Type B pancreatic cell (in vitro differentiated cells): Measurements from ENCODE around the gene LRMDA. TPM values are rescaled to one million over a fixed set of nuclear protein-coding genes. Genes with fewer than 3 reads are reported as not detected.

Source experiments
- DNase-seq: peaks from one replicate; pipeline ENCODE4 v3.0.0; 2021; ENCODE audit warnings: mixed read lengths; ENCODE audit not compliant: unreplicated experiment; ENCODE audit errors: extremely low spot score
- H3K27ac Mint-ChIP-seq: 2 replicates; pipeline ENCODE4 v1.8.0; 2021; ENCODE audit warnings: mild to moderate bottlenecking, mixed read lengths
- H3K27me3 Mint-ChIP-seq: 2 replicates; pipeline ENCODE4 v1.8.0; 2021; ENCODE audit warnings: mixed read lengths
- H3K36me3 Mint-ChIP-seq: 2 replicates; pipeline ENCODE4 v1.8.0; 2021; ENCODE audit warnings: mixed read lengths
- H3K4me1 Mint-ChIP-seq: one replicate; pipeline ENCODE4 v1.8.0; 2021; ENCODE audit warnings: mixed read lengths; ENCODE audit not compliant: unreplicated experiment
- H3K4me3 Mint-ChIP-seq: 2 replicates; pipeline ENCODE4 v1.8.0; 2021; ENCODE audit warnings: mild to moderate bottlenecking, mixed read lengths
- H3K9me3 Mint-ChIP-seq: 2 replicates; pipeline ENCODE4 v1.8.0; 2021; ENCODE audit warnings: mixed read lengths
- total RNA-seq: library from RNA; stranded (reverse); gene quantifications from 2 replicates; pipeline ENCODE4 v1.2.1, GENCODE V29; 2021; ENCODE audit warnings: low replicate concordance
- TF ChIP-seq, protein P1 (sequence below): fragments of 200-600 bp; sonication (generic); conservative IDR thresholded peaks from 2 replicates; pipeline ENCODE4 v1.5.0; 2021; ENCODE audit warnings: antibody characterized with exemption, mild to moderate bottlenecking

LRMDA gene
- total RNA-seq, 1 donor from 2014 or later: 2.0 TPM

DNA sequence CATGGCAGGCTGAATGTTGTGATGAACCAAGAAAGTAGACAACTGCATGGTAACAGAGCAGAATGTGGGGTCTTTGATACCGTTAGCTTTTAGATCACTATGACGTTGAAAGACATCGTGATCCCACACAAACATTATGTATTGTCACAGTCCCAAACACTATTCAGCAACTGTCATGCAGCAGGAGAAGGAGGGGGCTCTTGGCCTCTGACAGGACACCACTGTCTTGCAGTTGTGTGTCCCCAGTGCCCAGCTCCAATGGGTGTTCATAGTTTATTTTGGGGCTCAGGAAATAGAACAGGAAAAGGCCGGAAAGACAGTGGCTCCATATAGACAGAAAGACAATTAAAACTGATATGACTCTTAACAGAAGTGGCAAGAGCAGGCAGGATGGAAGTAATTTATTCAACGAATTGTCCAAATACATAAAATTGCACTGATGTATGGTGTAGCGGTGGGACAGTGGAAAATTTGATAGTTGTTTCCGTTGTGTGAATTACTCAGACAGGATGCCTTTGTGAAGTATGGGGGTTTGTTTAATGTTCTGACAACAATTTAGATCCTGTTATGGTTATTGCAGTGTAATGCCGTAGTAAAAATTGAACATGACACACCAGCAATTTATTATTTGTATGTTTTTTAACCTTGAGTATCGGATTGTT lies 292.0 kb downstream of the LRMDA start:
- H3K27me3 Mint-ChIP-seq: peaks cover 78% of the 10 kb centered on the region
- H3K36me3 Mint-ChIP-seq: peaks cover 4% of the 10 kb centered on the region
- no peak for DNase-seq
- no peaks in the 10 kb centered on the region for H3K9me3 Mint-ChIP-seq
- TF ChIP-seq, protein P1, sequence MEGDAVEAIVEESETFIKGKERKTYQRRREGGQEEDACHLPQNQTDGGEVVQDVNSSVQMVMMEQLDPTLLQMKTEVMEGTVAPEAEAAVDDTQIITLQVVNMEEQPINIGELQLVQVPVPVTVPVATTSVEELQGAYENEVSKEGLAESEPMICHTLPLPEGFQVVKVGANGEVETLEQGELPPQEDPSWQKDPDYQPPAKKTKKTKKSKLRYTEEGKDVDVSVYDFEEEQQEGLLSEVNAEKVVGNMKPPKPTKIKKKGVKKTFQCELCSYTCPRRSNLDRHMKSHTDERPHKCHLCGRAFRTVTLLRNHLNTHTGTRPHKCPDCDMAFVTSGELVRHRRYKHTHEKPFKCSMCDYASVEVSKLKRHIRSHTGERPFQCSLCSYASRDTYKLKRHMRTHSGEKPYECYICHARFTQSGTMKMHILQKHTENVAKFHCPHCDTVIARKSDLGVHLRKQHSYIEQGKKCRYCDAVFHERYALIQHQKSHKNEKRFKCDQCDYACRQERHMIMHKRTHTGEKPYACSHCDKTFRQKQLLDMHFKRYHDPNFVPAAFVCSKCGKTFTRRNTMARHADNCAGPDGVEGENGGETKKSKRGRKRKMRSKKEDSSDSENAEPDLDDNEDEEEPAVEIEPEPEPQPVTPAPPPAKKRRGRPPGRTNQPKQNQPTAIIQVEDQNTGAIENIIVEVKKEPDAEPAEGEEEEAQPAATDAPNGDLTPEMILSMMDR: no peak
- no peak overlapping the region for H3K4me3 Mint-ChIP-seq
- H3K4me1 Mint-ChIP-seq: peaks cover 14% of the 10 kb centered on the region
- no peak overlapping the region for H3K27ac Mint-ChIP-seq

DNA sequence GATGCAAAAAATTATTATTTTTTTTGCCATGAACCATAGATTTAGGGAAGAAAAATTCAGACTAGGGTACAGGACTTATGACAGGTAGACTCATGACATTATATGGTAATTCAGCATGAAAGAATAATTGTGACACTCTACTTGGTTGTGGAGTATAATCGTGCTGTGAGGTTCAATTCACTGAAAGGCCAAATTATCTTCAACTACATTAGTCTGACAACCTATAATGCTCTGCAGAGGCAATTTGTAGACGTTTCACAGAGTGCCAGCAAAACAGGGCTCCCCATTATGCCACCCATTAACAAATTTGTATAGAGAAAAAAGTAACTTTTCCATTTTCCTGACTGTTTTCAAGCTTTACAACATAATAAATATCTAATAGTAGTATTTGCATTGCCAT lies 292.6 kb downstream of the LRMDA start:
- TF ChIP-seq, protein P1: no peak
- Mint-ChIP-seq H3K27ac (no peak overlapping the region), H3K9me3 (no peaks in the 10 kb centered on the region), H3K36me3 (peaks cover 4% of the 10 kb centered on the region), H3K4me3 (no peak overlapping the region), H3K4me1 (peaks cover 14% of the 10 kb centered on the region), H3K27me3 (peaks cover 78% of the 10 kb centered on the region)
- no peak for DNase-seq

DNA sequence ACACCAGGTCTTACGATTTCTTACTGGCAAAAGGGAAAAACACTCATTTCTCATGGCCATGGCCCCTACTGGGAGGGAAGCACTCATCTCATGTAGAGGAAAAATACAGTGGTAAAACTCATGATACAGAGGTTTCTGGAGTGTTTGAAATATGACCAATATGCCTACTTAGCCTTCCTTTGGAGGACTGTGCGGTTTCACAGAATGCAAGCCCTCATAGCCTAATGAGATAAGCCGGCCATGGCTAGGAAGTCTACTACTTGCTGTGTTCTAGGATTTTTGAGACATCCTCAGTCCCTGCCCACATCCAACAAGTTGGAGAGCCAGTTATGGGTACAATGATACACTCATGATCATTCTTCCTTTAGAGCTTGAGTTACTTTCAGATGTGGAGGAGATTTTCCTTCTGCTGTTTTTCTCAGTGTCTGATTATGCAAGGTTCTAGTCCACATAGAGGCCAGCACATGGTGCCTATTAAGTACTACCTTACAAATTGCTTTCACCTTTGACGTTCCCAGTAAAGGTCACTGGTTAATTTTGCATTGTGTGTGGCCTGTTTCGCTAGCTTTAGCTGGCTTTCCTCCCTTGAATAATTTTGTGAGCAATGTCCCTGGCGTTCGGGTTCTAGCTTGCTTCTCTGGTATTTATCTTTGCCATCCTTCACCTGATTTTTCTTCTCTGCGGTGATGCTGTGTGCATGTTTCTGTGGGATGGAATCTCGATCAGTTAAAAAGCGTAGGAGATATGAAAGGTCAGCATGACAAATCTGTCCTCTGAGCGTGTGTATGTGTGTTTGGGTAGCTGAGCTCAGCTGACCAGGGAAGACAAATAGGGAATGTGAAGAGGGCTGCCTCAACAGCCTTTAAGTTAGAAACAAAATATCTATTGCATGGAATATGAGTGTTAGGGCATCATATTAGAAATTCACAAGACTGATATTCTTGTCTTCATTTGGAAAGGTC lies 295.4 kb downstream of the LRMDA start:
- Mint-ChIP-seq H3K27ac (no peak overlapping the region), H3K36me3 (peaks cover 8% of the 10 kb centered on the region), H3K27me3 (peaks cover 69% of the 10 kb centered on the region), H3K9me3 (no peaks in the 10 kb centered on the region), H3K4me3 (no peak overlapping the region), H3K4me1 (peaks cover 20% of the 10 kb centered on the region)
- no peak for DNase-seq
- TF ChIP-seq, protein P1: no peak

DNA sequence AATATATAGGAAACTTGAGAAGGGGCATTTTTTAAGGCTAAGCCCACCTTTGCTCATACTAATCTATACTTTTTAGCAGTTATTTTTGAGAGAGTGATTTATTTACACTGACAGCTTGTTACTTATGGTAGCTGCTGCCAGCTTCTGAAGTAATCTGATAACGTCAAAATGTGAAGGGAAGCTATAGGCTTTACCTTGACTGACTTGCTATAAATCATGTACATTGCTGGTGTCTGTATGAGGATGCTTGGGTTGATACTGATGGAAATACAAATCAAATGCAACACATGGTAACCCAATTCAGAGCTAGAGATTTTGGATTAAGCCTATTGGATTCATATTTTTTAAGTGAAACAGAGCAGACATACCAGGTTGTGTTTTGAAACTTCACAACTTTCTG lies 299.4 kb downstream of the LRMDA start:
- H3K36me3 Mint-ChIP-seq: peaks cover 4% of the 10 kb centered on the region
- no peak for DNase-seq
- no peak overlapping the region for H3K27ac Mint-ChIP-seq
- H3K9me3 Mint-ChIP-seq: no peaks in the 10 kb centered on the region
- TF ChIP-seq, protein P1: no peak
- peaks cover 68% of the 10 kb centered on the region for H3K27me3 Mint-ChIP-seq
- H3K4me3 Mint-ChIP-seq: no peak overlapping the region
- H3K4me1 Mint-ChIP-seq: peaks cover 33% of the 10 kb centered on the region

DNA sequence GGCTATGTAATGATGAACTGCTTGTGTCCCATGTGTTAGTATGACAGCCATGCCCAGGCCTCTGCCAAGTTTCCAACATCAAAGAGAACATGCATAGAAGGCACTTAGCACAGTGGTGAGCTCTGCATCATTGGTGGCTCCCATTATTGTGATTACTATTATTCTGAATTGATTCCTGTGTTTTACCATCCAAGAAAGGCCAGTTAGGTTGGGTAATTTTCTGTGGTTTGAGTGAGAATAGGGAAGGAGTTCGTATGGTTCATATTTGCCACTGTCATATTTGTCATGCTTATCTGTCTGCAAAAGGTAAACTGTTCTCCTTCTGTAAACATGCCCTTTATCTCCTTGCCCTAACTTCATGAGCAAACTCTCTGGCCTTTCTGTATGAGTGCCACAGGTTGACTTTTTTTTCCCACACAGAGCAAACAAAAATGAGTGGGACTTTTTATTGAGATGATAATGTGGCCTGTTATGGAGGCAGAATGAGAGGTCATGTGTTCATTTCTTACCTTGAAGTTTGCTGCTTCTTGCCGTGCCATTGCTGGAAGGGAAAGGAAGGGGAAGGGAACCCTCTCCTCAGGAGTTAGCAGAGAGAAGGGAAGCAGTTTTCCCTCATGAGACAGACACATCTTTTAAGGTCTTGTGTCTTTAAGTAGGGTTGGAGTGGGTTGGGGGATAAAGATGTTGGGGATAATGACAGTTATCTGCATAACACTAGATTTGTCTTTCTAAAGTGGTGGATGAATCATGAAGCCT lies 301.9 kb downstream of the LRMDA start:
- Mint-ChIP-seq H3K4me3 (no peak overlapping the region), H3K36me3 (peaks cover 4% of the 10 kb centered on the region), H3K27me3 (peaks cover 61% of the 10 kb centered on the region), H3K9me3 (no peaks in the 10 kb centered on the region), H3K4me1 (peaks cover 42% of the 10 kb centered on the region), H3K27ac (no peak overlapping the region)
- TF ChIP-seq, protein P1: no peak
- DNase-seq: no peak
